SIG-M5 treated with dmso at 0.1 percent for 504 hours (cell line): ENCODE data around the gene GPRASP2.

Experiments used
- DNase-seq: peaks from one replicate; lab custom pipeline; 2025; ENCODE audit not compliant: unreplicated experiment; lab: John Stamatoyannopoulos, UW

The GPRASP2 gene

GRCh38 chrX:102744307-102744706, 32.1 kb downstream of the GPRASP2 start:
- no peak for DNase-seq

DNA sequence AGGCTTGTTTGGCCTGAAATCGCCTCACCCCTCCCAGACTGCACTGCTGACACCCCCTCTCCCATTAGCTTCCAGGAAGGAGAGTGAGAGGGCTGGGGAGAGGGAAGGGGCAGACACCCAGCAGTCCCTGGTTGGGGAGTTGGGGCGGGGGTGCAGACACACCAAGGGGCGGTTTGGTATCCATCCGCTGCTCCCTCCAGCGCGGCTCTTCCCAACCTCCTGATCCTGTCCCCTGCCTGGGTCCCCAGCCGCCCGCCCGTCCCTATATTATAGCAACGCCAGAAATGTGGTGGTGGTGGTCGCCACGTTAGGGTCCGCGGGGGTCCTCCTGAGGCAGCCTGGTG, 33.2 kb downstream of the GPRASP2 start:
- DNase-seq, result no peak

DNA sequence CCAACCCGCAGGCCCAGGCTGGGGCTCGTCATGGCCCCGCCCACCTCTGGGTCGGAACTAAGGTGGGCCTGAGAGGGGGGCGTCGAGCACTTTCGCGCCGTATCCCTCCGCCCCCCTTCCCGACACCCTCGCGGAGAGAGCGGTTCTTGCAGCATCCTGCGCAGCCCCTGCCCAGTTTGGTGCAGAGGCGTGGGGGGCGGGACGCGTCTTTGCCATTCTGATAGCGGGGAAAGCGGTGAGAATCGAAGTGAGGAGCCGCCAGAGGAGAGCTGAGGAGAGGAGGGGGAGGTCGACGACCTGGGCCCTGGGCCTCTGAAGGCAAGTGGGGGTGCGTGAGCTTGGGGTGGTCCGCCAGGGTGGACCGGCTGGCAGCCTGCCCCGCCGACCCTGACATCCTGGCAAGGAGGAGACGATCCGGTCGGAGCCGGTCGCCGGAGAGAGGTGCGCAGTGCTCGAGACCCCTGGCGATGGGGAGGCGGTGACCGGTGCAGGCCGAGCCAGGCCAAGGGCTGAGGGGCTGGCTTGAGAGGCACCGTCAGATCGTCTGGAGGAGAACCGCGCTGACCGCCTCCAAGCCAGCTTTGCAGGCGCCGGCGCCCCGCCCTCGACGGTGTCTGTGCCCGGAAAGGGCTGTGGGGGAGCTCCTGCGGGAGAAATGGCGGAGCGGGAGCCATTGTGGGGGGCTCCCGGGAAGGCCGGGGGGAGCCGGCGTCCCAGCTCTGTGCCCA, 33.8 kb downstream of the GPRASP2 start:
- no peak for DNase-seq

GRCh38 chrX:102765217-102765616, 53.0 kb downstream of the GPRASP2 start:
- no peak for DNase-seq

DNA sequence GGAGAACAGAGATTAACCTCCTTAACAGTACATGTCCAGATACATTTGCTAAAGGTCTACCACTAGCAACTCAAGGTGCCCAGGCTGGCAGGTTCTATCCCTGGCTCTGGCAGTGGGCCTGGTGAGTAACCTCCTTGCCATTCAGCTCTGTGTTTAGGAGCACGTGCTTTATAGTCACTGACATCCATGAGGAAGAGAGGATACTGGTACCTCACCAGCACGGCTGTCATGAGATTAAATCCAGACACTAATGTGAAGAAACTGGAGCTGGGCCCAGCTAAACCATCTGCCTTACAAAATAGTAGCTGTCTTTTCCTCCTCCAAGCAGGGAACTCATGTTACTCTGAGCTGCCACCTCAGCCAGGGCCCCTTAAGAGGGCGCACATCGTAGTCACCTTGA, 53.6 kb downstream of the GPRASP2 start:
- DNase-seq, result no peak

DNA sequence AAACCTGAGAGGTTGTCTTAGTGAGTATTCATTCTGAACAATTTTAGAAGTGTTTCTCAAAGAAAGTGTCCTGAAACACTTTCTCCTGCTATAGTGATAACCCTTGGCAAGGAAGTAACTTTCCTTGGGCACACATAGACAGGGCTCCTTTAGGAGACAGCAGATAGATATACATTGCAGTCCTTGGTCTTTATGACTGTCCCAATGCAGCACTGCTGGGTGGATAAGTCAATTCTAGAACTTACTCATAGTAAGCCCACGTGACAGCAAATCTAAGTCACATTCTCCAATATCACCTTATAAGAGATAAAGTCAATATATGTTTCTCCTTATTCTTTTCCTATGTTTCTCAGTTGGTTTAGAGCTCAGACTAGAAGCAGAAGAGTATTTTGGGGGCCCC, 55.0 kb downstream of the GPRASP2 start:
- DNase-seq, result no peak
